ENCODE data around the gene SPATA31A7.
"Not testable (repeated sequence)": the region's sequence is repeated elsewhere in the genome, so short reads cannot be mapped to it uniquely, and the experiment has no call there.

Gene SPATA31A7

GRCh38 chr9:61189736-61190135 is at the start of gene SPATA31A7:
Gene SPATA31A7, plus strand, starts transcription at chr9:61190036. Its CDS starts 29 bp downstream, at chr9:61190065.
- DNase-seq, result not testable (repeated sequence)

GRCh38 chr9:61226438-61226837 is 36.6 kb downstream of the SPATA31A7 start:
- not testable (repeated sequence) for DNase-seq
